Measurements from ENCODE around the gene CCL16.
"Not testable (repeated sequence)": the region's sequence is repeated elsewhere in the genome, so short reads cannot be mapped to it uniquely, and the experiment has no call there.

CCL16 gene

DNA sequence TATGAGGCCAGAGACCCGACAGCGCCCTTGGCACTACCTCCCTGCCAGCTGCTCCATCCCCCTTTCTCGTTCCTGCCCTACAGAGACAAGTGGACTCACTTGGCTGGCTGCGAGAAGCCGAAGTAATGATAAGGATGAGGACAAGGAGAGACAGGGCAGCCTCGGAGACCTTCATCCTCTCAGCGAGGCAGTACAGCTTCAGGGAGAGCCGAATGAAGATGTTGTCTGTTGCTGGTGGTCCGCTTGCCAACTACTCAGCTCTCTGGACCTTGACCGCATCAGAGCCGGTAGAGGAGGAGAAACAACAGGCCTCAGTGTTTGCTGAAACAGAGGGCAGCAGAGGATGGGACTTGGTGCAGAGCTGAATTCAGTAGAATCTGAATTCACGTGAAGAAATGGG is at the start of gene CCL16:
Gene CCL16 (minus strand): TSS at position 252 of the 400 bp plus-strand sequence. CDS start 77 bp downstream, at position 175.
- no peak for DNase-seq

DNA sequence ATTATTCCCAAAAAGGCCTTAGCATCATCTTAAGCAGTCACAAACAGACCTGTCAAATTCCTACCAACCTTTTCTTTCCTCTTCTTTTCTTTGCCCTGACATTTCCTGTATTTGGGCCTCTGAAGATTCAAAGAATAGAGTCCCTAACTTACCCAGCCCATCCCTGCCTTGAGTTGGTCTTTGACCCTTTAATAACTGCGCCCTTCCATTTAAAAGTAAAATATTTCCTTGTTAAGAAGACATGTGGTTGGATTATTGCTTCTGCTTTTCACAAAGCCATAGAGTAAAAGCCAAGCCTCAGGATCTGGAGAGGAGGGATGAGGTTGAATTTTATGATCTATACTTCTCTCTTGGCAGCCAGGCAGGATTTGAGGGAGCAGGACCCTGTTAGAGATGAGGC is 49.7 kb upstream of the CCL16 start:
- DNase-seq, result no peak

DNA sequence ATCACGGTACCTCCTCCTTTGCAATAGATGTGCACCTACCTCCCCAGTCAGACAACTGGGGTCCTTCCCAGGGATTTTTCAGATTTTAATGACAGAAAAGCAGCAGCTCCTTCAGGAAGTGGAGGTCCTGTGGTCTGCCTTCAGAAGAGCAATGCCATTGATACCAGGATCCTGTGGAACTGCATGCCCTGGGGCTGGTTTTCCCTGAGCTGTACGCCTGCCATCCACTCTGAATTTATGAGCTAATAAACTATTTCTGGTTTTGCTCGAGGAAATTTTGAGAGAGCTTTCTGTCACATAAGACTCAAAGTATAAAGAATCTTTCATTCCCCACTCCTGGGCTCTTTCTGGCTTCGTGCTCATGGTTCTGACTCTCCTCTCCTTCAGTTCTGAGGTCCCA is 46.5 kb upstream of the CCL16 start:
- no peak for DNase-seq

GRCh38 chr17:36024106-36024869 is 43.0 kb upstream of the CCL16 start:
- DNase-seq, result no peak

DNA sequence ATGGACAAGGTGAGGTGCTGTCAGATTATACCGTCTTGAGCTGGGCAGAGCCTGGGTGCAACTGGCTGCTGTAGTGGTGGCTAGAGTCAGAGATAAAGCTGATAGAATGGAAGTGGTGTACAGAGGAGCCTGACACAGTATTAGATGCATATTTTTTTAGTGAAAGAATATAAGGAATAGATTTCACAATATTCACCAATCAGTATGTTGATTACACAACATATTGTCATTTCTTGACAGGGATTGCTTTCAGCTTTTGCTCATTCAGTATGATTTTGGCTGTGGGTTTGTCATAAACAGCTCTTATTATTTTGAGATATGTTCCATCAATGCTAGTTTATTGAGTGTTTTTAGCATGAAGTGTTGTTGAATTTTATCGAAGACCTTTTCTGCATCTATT is 38.1 kb upstream of the CCL16 start:
- no peak for DNase-seq

GRCh38 chr17:36017799-36018198 is 36.5 kb upstream of the CCL16 start, which contains the start of gene CCL23:
CCL23 (minus strand) TSS chr17:36017972; CDS start chr17:36017897, 75 bp downstream.
- no peak for DNase-seq

GRCh38 chr17:36016555-36016954 is 35.3 kb upstream of the CCL16 start:
- no peak for DNase-seq

GRCh38 chr17:36015895-36016294 is 34.6 kb upstream of the CCL16 start:
- DNase-seq, result not testable (repeated sequence)

GRCh38 chr17:36014946-36015345 is 33.6 kb upstream of the CCL16 start:
- DNase-seq, result no peak

- no peak for DNase-seq
These were observed 29.9 kb upstream of the CCL16 start for GRCh38 chr17:36011201-36011600.

- no peak for DNase-seq
These were observed 27.8 kb upstream of the CCL16 start for GRCh38 chr17:36008998-36009665.

- no peak for DNase-seq
These were observed 23.4 kb upstream of the CCL16 start for GRCh38 chr17:36004594-36005108.

- DNase-seq, result no peak
These were observed 21.3 kb upstream of the CCL16 start for GRCh38 chr17:36002631-36003030.

- DNase-seq, result no peak
These were observed 20.7 kb upstream of the CCL16 start for GRCh38 chr17:36001862-36002603.

DNA sequence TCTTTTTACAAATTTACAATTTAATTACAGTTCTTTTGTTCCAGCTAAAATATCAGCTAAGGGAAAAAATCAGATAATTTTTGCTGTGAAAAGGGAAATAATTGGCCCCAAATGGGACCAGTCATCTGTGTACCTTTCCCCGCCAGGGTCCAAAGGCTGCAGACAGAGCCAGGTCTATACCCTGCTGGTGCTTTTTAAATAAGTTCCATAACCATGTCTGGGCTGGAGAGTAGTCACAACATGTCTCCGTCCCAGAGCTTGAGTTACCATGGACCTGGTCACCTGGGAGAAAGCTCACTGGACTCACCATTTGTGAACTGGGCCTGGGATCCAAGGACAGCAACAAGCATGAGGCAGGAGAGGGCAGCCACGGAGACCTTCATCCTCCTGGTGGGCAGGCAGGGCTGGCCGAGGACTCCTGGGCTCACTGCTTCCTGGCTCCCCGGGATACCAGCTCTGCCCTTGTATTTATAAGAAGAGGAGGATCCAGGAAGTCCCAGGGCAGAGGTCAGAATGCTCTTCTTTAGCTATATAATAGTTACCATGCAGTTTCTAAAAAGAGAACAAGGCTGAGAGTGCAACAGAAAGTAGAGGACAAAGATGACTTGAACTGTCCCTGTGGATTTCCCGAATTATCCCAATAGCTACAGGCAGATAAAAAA is 19.9 kb upstream of the CCL16 start, which contains the start of gene CCL15:
Gene CCL15 (minus strand): TSS at position 444 of the 662 bp plus-strand sequence. CDS start 61 bp downstream, at position 383.
- no peak for DNase-seq

- DNase-seq, result no peak
These were observed 19.4 kb upstream of the CCL16 start for GRCh38 chr17:36000732-36001109.

DNA sequence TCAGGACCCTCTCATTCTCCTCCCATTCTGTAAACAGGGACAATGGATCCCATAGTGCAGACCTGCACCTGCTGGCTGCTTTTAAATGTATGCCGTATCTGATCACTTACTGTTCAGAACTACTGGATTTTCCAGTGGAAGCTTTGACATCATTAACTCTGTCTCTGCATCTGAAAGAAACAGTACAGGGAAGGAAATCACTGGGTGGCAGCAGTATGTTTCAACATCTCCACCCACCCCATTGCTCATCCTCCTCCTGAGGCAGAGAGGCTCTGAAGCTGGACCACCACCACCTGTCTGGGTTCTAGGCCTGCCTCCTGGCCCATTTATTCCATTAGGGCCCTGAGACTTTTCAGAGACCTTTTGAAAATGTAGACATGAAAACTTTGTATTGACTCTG is 17.5 kb upstream of the CCL16 start:
- DNase-seq, result no peak

GRCh38 chr17:35998018-35998545 is 16.8 kb upstream of the CCL16 start:
- DNase-seq, result no peak

GRCh38 chr17:35995346-35995745 is 14.0 kb upstream of the CCL16 start:
- DNase-seq, result not testable (repeated sequence)

DNA sequence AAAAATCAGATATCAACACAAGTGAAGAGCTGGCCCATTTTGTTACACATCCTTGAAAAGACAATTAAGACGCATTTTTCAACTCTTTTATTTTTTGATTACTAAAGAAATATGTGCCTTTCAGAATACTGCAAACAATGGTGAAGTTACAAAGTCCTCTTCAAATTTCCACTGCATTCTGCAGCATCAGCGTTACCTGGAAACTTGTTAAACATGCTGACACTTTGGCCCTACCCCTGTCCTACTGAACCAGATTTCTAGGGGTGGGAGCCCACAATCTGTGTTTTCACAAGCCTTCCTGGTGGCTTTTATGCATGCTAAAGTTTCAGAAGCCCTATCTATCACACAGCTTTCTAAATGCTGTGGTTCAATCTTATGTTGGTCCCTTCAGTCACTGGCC is 9.8 kb upstream of the CCL16 start:
- DNase-seq, result no peak

DNA sequence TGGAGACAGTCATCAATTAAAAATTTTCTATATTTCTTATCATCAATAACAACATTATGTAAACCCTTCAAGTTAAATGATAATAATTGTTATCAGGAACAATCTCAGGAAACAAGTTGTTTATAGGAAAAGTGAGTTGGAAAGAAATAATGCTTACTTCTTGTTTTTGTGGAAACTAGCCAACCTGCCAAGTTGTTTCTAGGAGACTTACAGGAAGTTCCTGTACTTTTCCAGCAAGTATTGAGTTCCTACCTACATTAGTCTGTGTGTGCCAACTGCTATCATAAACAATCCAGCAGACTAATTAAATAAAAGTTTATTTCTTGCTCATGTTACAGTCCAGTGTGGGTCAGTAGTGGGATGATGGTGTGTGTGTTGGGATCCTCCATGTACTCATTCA is 6.9 kb upstream of the CCL16 start:
- DNase-seq, result no peak

- DNase-seq, result no peak
These were observed 5.3 kb upstream of the CCL16 start, which contains the start of gene CCL14 for GRCh38 chr17:35986643-35987042. CCL14 (minus strand) TSS chr17:35986729; CDS start chr17:35986649, 80 bp downstream.

Measured in NCI-H1092 (cell line).